Measurements from ENCODE around the gene PFDN2. TPM values are rescaled to one million over a fixed set of nuclear protein-coding genes. Genes with fewer than 3 reads are reported as not detected.
A peak's percentile ranks its signal among the peaks of the same experiment; 100 is the strongest.

The PFDN2 gene
- total and polyA plus RNA-seq, 2 donors (not counting 3 experiments of a cell fraction or from before 2014, with no cell fraction given): 104 to 157 TPM

GRCh38 chr1:161072751-161073449 is 44.9 kb downstream of the PFDN2 start:
- Histone ChIP-seq H3K9ac (replicated peaks; ENCODE audit: extremely low read depth, insufficient read depth, low read length) (no peak overlapping the region), H3K79me2 (ENCODE audit: control insufficient read depth, insufficient read depth, low read length) (no peaks in the 10 kb centered on the region), H3K27ac (ENCODE audit: insufficient read depth, low read depth, low read length) (no peak overlapping the region), H3K9me1 (replicated peaks; ENCODE audit: control insufficient read depth, extremely low read depth, insufficient read depth, low read length) (no peaks in the 10 kb centered on the region), H3K4me3 (replicated peaks in 1 of 3; ENCODE audit: insufficient read depth in 1 of 3, low read depth in 1 of 3, low read length in 3 of 3) (no peak overlapping the region), H3K4me1 (ENCODE audit: control insufficient read depth, extremely low read depth, insufficient read depth, low read length) (no peaks in the 10 kb centered on the region), H3K4me2 (ENCODE audit: insufficient read depth, low read length) (no peak overlapping the region), H3K27me3 (ENCODE audit: control insufficient read depth in 2 of 2, insufficient read depth in 2 of 2, low read length in 2 of 2) (no peaks in the 10 kb centered on the region), H4K20me1 (replicated peaks; ENCODE audit: control insufficient read depth, extremely low read depth, insufficient read depth, low read length) (no peaks in the 10 kb centered on the region), H3K9me3 (replicated peaks; ENCODE audit: control insufficient read depth, insufficient read depth, low read length) (no peaks in the 10 kb centered on the region), H3K36me3 (ENCODE audit: control insufficient read depth in 2 of 2, extremely low read depth in 1 of 2, insufficient read depth in 2 of 2, low read length in 2 of 2) (no peaks in the 10 kb centered on the region), H2AFZ (ENCODE audit: low read depth, low read length) (no peak overlapping the region)
- CTCF ChIA-PET: no interaction called here
- no peak for TF ChIP-seq MAX (IDR thresholded peaks at IDR 0.05; ENCODE audit: insufficient read depth, insufficient read length)
- no peak for TF ChIP-seq CTCF (IDR thresholded peaks at IDR 0.05; ENCODE audit: extremely low read depth in 1 of 2, insufficient read depth in 1 of 2, low read depth in 1 of 2, low read length in 2 of 2)
- TF ChIP-seq FOS (IDR thresholded peaks at IDR 0.05; ENCODE audit: borderline replicate concordance, insufficient read depth, low read length): no peak
- DNase-seq (ENCODE audit: low read depth, low spot score) (no peak), FAIRE-seq (no peak)
- POLR2A ChIA-PET: no interaction called here
- intact Hi-C loops (cut with micrococcal nuclease): no loop called here
- dilution Hi-C loops (cut with MboI; ENCODE audit: extremely low pct_ligation_motif_present, low sequenced_read_pairs): no loop called here
- BruUV-seq (replicated peaks): no TSS peak

- CTCF ChIA-PET: interaction anchor here (0.8 to 1.4 kb wide), 4 partner anchors 26 to 74 kb away, joined by 3 to 8 read pairs (median 5); partner anchors contain the start of gene KLHDC9
- Histone ChIP-seq H3K4me1 (ENCODE audit: control insufficient read depth, extremely low read depth, insufficient read depth, low read length) (no peaks in the 10 kb centered on the region), H3K9me3 (replicated peaks; ENCODE audit: control insufficient read depth, insufficient read depth, low read length) (no peaks in the 10 kb centered on the region), H3K79me2 (ENCODE audit: control insufficient read depth, insufficient read depth, low read length) (no peaks in the 10 kb centered on the region), H3K4me3 (replicated peaks in 1 of 3; ENCODE audit: insufficient read depth in 1 of 3, low read depth in 1 of 3, low read length in 3 of 3) (no peak overlapping the region), H3K9ac (replicated peaks; ENCODE audit: extremely low read depth, insufficient read depth, low read length) (no peak overlapping the region), H4K20me1 (replicated peaks; ENCODE audit: control insufficient read depth, extremely low read depth, insufficient read depth, low read length) (no peaks in the 10 kb centered on the region), H3K4me2 (ENCODE audit: insufficient read depth, low read length) (no peak overlapping the region), H3K27me3 (ENCODE audit: control insufficient read depth in 2 of 2, insufficient read depth in 2 of 2, low read length in 2 of 2) (no peaks in the 10 kb centered on the region), H3K27ac (ENCODE audit: insufficient read depth, low read depth, low read length) (no peak overlapping the region), H3K36me3 (ENCODE audit: control insufficient read depth in 2 of 2, extremely low read depth in 1 of 2, insufficient read depth in 2 of 2, low read length in 2 of 2) (no peaks in the 10 kb centered on the region), H3K9me1 (replicated peaks; ENCODE audit: control insufficient read depth, extremely low read depth, insufficient read depth, low read length) (no peaks in the 10 kb centered on the region), H2AFZ (ENCODE audit: low read depth, low read length) (no peak overlapping the region)
- no peak for DNase-seq (ENCODE audit: low read depth, low spot score)
- no peak for FAIRE-seq
- TF ChIP-seq JUN (IDR thresholded peaks at IDR 0.05; ENCODE audit: borderline replicate concordance, insufficient read depth, insufficient read length, low read depth) (no peak), MYC (IDR thresholded peaks at IDR 0.05; ENCODE audit: low read depth, low read length) (no peak), CTCF (IDR thresholded peaks at IDR 0.05; ENCODE audit: extremely low read depth in 1 of 2, insufficient read depth in 1 of 2, low read depth in 1 of 2, low read length in 2 of 2) (peak; percentile 25 to 26)
- intact Hi-C loops (cut with micrococcal nuclease) (no loop called here), dilution Hi-C loops (cut with MboI; ENCODE audit: extremely low pct_ligation_motif_present, low sequenced_read_pairs) (no loop called here)
- POLR2A ChIA-PET: no interaction called here
- no TSS peak for BruUV-seq (replicated peaks)
These were observed 45.9 kb downstream of the PFDN2 start for GRCh38 chr1:161071886-161072371.
